ENCODE data around the gene PCDH7.

The PCDH7 gene

GRCh38 chr4:30726090-30726675 is 6.0 kb downstream of the PCDH7 start:
- no peak for DNase-seq

DNA sequence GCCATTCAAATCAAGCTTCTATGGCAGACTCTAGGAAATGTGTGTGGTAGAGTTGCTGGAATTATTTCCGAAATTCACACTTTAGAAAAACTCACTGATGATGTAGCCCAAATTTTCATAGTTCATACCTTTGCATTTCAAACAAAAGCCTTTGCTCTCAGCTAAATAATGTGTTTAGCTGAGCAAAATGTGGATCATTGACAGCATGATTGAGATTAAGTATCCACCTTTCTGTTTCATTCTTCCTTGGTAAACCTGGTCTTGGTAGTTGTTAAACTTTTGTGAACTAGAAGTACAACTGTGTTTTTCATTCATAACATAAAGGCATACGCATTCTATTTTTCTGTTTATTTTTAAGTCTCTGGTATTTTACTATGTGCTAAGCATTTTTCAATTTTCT is 7.2 kb downstream of the PCDH7 start:
- DNase-seq: no peak

DNA sequence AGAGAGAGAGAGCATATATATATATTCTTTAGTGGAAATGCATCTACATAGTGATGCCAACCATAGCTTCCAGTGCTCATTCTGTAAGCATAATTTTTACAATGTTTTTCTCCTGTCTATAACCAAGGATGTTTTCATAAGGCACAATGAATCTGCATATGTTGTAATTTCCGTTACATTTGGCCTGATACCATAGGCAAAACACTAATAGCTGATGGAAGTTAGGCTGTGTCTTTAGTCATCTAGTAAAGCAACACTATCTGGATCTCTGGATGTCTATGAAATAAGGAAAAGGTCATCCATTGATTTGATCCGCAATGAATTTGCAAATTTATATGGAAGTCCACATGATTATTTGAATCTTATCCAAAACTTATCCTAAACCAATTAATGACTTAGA is 8.1 kb downstream of the PCDH7 start:
- DNase-seq: no peak

DNA sequence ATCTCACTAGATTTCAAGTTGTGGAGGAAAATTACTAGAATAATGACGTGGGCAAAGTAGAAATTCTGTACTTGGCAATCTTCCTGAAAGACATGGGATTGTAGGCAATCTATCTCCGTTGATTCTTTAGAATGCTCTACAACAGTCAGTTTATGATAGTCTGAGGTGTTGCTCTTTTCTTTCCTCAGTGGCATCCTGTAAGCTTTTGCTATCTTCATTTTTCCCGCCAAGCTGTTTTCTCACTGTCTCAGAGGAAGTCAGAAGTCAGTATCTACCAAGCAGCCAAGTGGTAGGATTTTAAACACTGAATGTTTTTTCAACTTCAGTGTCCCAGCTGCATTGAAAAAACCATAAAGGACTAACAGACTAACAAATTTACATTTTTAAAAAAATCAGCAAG is 23.7 kb downstream of the PCDH7 start:
- DNase-seq: no peak

GRCh38 chr4:30744386-30744785 is 24.2 kb downstream of the PCDH7 start:
- no peak for DNase-seq

DNA sequence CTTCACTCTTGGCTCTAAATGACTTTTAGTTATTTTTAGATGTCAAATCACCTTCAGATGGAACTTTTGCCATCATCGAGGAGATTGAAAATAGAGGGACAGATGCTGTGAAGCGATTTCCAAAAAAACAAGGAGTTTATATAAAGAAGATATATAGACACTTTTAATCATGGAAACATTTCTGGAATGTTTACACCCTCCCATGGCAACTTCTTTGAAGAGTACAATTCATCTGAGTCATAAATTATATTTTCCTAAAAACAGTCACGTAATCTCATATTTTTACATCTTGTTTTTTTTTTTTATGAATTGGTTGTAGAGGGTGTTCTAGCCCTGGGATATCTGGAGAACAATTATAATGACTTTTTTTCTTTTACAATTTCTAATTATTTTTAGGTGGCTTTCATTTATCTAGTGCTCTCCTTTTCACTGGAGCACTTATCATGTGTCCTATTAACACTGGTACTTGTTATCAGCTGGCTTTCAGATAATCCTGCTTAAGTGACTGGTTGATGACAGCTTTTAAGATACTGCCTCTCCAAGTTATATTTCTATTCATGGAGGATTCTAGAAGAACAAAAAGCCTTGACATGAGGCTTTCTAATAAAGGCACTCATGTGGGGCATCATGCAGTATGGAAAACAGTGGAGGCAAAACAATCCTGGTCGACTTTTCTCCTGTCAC is 24.9 kb downstream of the PCDH7 start:
- no peak for DNase-seq

- DNase-seq: no peak
These were observed 26.6 kb downstream of the PCDH7 start for GRCh38 chr4:30746735-30747134.

DNA sequence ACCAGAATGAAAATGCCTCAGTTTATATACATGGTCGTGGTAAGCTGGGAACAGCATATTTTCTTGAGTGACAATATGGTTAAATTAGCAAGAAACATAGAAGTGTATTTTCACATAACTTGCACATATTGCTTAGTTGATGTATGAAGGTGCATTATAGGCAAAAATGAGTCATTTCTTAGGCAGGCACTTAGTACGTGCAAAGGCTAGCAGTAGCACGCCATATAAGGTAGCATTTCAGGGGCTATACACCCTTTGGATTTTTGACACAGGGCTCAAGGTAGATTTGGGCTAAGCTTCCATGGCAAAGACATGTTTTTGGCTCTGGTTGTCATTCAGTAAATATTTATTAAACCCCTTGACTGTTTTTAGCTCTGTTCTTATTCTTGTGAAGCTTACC is 33.1 kb downstream of the PCDH7 start:
- no peak for DNase-seq

GRCh38 chr4:30754021-30754420 is 33.9 kb downstream of the PCDH7 start:
- DNase-seq: no peak

GRCh38 chr4:30755346-30755745 is 35.2 kb downstream of the PCDH7 start:
- no peak for DNase-seq

GRCh38 chr4:30756553-30756952 is 36.4 kb downstream of the PCDH7 start:
- DNase-seq: no peak

GRCh38 chr4:30757357-30757756 is 37.2 kb downstream of the PCDH7 start:
- no peak for DNase-seq

DNA sequence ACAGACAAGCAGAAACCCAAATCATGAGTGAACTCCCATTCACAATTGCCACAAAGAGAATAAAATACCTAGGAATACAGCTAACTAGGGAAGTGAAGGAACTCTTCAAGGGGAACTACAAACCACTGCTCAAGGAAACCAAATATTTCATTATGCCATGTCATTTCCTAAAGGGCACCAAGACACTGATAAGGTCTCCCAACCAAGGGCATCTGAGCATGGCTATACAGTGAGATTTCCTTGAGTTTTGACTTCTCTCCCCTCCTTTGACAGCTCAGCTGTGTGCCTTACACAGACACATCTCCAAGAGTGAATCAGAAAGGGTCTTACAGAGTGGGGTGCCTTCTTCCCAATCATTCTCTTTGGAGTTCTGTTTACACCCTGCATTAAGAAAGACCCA is 40.4 kb downstream of the PCDH7 start:
- DNase-seq: no peak

DNA sequence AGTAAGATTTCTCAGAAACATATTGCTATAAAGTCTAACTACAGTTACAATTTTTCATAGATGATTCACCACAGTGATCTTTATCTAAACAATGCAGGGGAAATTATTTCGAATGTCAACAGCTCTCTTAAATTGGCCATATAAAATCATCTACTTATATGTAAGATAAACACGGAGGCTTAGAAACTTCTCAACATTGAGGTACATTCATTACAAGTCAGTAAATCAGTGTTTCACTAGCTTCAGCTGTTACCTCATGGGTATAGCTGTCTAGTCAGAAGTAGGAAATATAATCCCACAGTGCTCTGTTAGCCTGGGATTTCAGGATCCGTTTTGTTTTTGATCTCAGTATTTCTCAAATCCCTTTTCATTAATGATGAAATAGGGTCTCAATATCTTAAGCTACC is 43.2 kb downstream of the PCDH7 start:
- DNase-seq: no peak

- no peak for DNase-seq
These were observed 44.9 kb downstream of the PCDH7 start for GRCh38 chr4:30765022-30765421.

DNA sequence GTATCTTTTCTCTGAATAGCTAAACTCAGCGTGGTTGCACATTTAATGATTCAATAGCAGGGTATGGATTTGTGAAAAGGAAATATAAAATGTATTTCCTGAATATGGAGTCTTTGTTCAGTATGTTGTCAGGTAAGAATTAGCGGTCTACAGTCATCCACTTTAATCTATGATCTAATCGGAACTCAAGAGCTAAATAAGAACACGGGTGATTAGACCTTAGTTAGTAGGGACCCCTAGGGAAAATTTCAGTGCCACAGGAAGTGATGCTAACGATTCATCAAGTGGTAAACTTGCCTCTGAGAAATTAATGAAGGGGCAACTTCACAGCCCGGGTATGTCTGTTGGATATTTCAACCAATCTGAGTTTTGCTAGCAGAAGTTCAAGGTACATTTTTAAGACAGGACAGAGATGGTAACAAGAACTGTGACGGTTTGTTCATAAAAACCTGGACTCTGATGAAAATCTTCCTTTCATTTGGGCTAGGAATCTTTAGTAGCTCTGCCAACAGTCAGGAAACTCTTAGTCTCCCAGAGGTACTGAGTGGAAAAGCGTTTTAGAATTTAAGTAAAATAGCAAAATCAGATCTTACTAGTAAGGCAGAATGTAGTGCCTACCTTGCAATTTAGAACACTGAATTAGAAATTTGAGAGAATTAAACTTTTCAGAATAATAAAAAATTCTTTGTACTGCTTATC is 47.1 kb downstream of the PCDH7 start:
- no peak for DNase-seq

DNA sequence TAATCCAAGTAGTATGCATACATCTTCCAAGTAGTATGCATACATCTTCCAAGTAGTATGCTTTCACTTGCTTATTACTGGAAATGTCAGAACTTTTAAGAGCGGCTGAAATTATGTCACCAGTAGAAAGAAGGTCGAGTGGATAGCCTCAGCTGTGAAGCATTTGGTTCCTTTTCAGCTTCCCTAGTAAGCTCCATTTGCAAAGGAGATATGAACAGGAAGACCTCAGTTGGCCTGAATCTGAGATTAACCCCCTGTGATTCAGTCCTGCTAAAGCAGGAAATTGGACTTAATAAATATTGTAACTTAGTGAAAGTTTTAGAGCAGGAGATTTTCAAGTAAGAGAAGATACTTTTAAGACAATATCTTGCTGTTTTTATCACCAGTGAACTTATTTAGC is 48.1 kb downstream of the PCDH7 start:
- DNase-seq: no peak

- DNase-seq: no peak
These were observed 48.9 kb downstream of the PCDH7 start for GRCh38 chr4:30769093-30769492.

- no peak for DNase-seq
These were observed 49.9 kb downstream of the PCDH7 start for GRCh38 chr4:30770049-30770549.

DNA sequence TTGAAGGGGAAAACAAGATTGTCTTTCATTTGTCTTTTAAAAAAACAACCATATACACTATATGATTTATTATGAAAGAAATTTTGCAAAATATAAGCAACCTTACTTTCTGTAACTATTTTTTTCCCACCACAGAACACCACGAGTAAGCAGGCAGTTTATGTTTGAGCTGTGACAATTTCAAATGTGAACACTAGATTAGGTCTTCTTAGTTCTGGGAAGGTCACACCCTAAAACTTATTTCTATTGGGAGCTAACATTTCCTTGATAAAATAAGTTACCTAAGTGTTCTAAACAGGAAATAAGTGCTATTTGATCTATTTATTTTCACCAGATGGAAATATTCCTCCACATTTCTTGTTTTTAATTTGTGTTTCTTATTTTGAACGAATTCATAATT is 50.6 kb downstream of the PCDH7 start:
- DNase-seq: no peak

DNA sequence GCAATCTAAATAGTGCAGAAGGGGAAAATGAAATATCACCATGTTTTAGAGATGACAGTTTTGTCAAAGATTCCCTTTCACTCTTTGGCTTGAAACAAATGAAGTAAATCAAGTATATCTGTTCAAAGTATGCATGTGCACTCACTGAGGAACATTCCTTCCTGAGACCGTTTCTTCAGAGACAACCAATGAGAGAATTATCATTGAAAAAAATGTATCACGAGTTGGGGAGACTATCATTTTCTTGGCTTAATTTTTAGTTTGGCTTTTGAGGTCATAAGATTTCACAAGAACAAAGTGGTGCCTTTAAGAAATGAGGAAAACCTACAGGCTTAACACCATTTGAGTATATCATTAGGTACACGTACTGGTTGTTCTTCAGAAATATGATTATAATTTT is 56.3 kb downstream of the PCDH7 start:
- no peak for DNase-seq

- DNase-seq: no peak
These were observed 56.8 kb downstream of the PCDH7 start for GRCh38 chr4:30776921-30777415.
